GM23338 (cell line): ENCODE data around the gene NPEPPS. TPM values are rescaled to one million over a fixed set of nuclear protein-coding genes. Genes with fewer than 3 reads are reported as not detected.
"Not testable (repeated sequence)": the region's sequence is repeated elsewhere in the genome, so short reads cannot be mapped to it uniquely, and the experiment has no call there.

Experiments
- ATAC-seq: fragments of 200-7000 bp; cut with Tn5 transposase; 3 replicates; pipeline ENCODE4 v1.9.1; 2020
- DNase-seq: peaks from one replicate; pipeline ENCODE4 v3.0.0-alpha.2; 2015; ENCODE audit warnings: low spot score
- H2AFZ ChIP-seq: fragments of 200-600 bp; sonication (generic); 2 replicates; pipeline ENCODE4 v1.8.0; 2016; ENCODE audit warnings: antibody characterized with exemption, mild to moderate bottlenecking, moderate library complexity
- H3F3A ChIP-seq: fragments of 200-600 bp; sonication (generic); replicated peaks from 2 replicates; pipeline ENCODE4 v1.8.0; 2017; ENCODE audit warnings: antibody characterized with exemption, mixed run types, low read depth
- H3K27ac ChIP-seq: fragments of 200-600 bp; sonication (generic); 2 replicates; pipeline ENCODE4 v1.6.1; 2016; ENCODE audit warnings: low read depth
- H3K27me3 ChIP-seq: fragments of 200-600 bp; sonication (generic); 2 replicates; pipeline ENCODE4 v1.8.0; 2016; ENCODE audit warnings: mild to moderate bottlenecking, mixed run types, moderate library complexity; ENCODE audit not compliant: insufficient read depth
- H3K36me3 ChIP-seq: fragments of 200-600 bp; sonication (generic); 2 replicates; pipeline ENCODE4 v1.8.0; 2016; ENCODE audit warnings: mild to moderate bottlenecking; ENCODE audit not compliant: insufficient read depth
- H3K4me1 ChIP-seq: fragments of 200-600 bp; sonication (generic); 2 replicates; pipeline ENCODE4 v1.8.0; 2016; ENCODE audit warnings: mild to moderate bottlenecking, moderate library complexity; ENCODE audit not compliant: insufficient read depth
- H3K4me2 ChIP-seq: fragments of 200-600 bp; sonication (generic); 2 replicates; pipeline ENCODE4 v1.7.1; 2017; ENCODE audit warnings: mixed run types
- H3K4me3 ChIP-seq: fragments of 200-600 bp; sonication (generic); 2 replicates; pipeline ENCODE4 v1.6.1; 2016; ENCODE audit warnings: mixed run types
- H3K79me2 ChIP-seq: fragments of 200-600 bp; sonication (generic); replicated peaks from 2 replicates; pipeline ENCODE4 v1.8.0; 2017; ENCODE audit warnings: mild to moderate bottlenecking; ENCODE audit not compliant: insufficient read depth
- H3K9me2 ChIP-seq: fragments of 200-600 bp; sonication (generic); 2 replicates; pipeline ENCODE4 v1.8.0; 2017; ENCODE audit not compliant: insufficient read depth
- H4K20me1 ChIP-seq: fragments of 200-600 bp; sonication (generic); replicated peaks from 2 replicates; pipeline ENCODE4 v1.8.0; 2017; ENCODE audit warnings: mild to moderate bottlenecking; ENCODE audit not compliant: insufficient read depth
- H3K27ac Mint-ChIP-seq: 2 replicates; pipeline ENCODE4 v1.8.0; 2020; ENCODE audit warnings: inconsistent platforms, mild to moderate bottlenecking, moderate library complexity, mixed read lengths
- H3K27me3 Mint-ChIP-seq: 3 replicates; pipeline ENCODE4 v1.8.0; 2022; ENCODE audit warnings: low read depth, mild to moderate bottlenecking, moderate library complexity, mixed read lengths, inconsistent platforms; ENCODE audit not compliant: insufficient read depth, poor library complexity
- H3K36me3 Mint-ChIP-seq: 3 replicates; pipeline ENCODE4 v1.8.0; 2021; ENCODE audit warnings: low read depth, mild to moderate bottlenecking, inconsistent platforms, moderate library complexity, mixed read lengths
- H3K4me1 Mint-ChIP-seq: 3 replicates; pipeline ENCODE4 v1.8.0; 2020; ENCODE audit warnings: mild to moderate bottlenecking, inconsistent platforms, mixed read lengths
- H3K4me3 Mint-ChIP-seq: 3 replicates; pipeline ENCODE4 v1.8.0; 2021; ENCODE audit warnings: moderate library complexity, mild to moderate bottlenecking, inconsistent platforms, mixed read lengths
- H3K9me3 Mint-ChIP-seq: 3 replicates; pipeline ENCODE4 v1.8.0; 2020; ENCODE audit warnings: moderate library complexity, mild to moderate bottlenecking, inconsistent platforms, mixed read lengths
- long read RNA-seq: library from polyadenylated mRNA; unstranded; transcript quantifications from one replicate; pipeline ENCODE4 v2.0.0, GENCODE V29; 2020; ENCODE audit not compliant: unreplicated experiment
- polyA plus RNA-seq: library from polyadenylated mRNA; unstranded; fragments of >200 nt; fragmentation: Nextera tagmentation; extraction: Ambion mirVana; gene quantifications from 2 replicates; pipeline ENCODE4 v1.2.1, GENCODE V29; 2016
- total RNA-seq: library from RNA; depleted of rRNA; stranded (reverse); fragments of >200 nt; shearing (Covaris generic); gene quantifications from 2 replicates; pipeline ENCODE4 v1.2.3, GENCODE V29; 2014; rRNA removed

The NPEPPS gene, protein sequence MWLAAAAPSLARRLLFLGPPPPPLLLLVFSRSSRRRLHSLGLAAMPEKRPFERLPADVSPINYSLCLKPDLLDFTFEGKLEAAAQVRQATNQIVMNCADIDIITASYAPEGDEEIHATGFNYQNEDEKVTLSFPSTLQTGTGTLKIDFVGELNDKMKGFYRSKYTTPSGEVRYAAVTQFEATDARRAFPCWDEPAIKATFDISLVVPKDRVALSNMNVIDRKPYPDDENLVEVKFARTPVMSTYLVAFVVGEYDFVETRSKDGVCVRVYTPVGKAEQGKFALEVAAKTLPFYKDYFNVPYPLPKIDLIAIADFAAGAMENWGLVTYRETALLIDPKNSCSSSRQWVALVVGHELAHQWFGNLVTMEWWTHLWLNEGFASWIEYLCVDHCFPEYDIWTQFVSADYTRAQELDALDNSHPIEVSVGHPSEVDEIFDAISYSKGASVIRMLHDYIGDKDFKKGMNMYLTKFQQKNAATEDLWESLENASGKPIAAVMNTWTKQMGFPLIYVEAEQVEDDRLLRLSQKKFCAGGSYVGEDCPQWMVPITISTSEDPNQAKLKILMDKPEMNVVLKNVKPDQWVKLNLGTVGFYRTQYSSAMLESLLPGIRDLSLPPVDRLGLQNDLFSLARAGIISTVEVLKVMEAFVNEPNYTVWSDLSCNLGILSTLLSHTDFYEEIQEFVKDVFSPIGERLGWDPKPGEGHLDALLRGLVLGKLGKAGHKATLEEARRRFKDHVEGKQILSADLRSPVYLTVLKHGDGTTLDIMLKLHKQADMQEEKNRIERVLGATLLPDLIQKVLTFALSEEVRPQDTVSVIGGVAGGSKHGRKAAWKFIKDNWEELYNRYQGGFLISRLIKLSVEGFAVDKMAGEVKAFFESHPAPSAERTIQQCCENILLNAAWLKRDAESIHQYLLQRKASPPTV
- 85.2 and 91.5 TPM in 2 replicates for total RNA-seq
- 113 and 123 TPM in 2 replicates for polyA plus RNA-seq
- long read RNA-seq, full-length matches to known transcripts = 26 of 34 reads
- long read RNA-seq, partial matches to known transcripts = 7 of 34 reads
- long read RNA-seq, other reads (novel, unspliced or antisense) = 1 of 34 reads

DNA sequence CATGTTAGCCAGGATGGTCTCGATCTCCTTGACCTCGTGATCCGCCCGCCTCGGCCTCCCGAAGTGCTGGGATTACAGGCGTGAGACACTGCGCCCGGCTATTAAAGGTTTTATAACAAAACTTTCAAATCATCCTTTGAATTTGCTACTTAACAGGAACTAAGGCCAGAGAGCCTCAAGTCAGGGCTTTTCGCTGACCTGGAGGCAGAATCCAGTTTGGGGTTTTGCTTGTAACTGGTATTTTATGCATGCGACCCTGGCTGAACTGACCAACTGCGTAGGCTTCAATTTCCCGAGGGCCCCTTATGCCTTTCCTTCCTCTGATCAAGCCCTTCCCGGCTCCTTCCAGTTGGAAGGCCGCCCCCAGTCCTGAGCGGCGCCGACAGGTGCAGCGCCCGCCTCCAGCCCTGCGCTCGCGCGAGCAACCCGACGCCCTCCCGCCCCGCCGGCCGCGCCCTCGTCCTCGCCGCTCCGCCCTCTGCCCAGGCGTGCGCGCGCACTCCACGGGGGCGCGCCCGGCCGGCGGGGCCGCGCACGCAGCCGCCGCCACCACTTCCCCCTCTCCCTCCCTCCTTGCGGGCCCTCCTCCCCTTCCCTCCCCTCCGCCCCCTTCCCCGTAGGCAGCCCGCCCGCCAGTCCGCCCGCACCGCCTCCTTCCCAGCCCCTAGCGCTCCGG is at the start of gene NPEPPS:
TSS of gene NPEPPS (plus strand) at position 552 of the 676 bp plus-strand sequence. CDS start 193 bp downstream, outside the sequence.
- not testable (repeated sequence) for H3F3A ChIP-seq, H3K9me3 Mint-ChIP-seq, H3K36me3 ChIP-seq, H3K36me3 Mint-ChIP-seq, H3K27me3 Mint-ChIP-seq, H3K4me1 Mint-ChIP-seq, H3K27me3 ChIP-seq, H3K9me2 ChIP-seq, H3K4me1 ChIP-seq, H4K20me1 ChIP-seq
- ATAC-seq (peak; percentile 74), DNase-seq (peak; percentile 78)
- Mint-ChIP-seq H3K4me3 (peak within 1 kb of the TSS; percentile 98), H3K27ac (peak within 1 kb of the TSS; percentile 98)
- peak within 1 kb of the TSS; percentile 91; the same call in 1 of the 2 replicates for H3K27ac ChIP-seq
- H3K4me2 ChIP-seq = peak within 1 kb of the TSS; percentile 77
- peak within 1 kb of the TSS; percentile 94; the same call in 1 of the 2 replicates for H2AFZ ChIP-seq
- H3K4me3 ChIP-seq = peak within 1 kb of the TSS; percentile 69
- H3K79me2 ChIP-seq = peaks cover 34% of the 10 kb centered on the region

DNA sequence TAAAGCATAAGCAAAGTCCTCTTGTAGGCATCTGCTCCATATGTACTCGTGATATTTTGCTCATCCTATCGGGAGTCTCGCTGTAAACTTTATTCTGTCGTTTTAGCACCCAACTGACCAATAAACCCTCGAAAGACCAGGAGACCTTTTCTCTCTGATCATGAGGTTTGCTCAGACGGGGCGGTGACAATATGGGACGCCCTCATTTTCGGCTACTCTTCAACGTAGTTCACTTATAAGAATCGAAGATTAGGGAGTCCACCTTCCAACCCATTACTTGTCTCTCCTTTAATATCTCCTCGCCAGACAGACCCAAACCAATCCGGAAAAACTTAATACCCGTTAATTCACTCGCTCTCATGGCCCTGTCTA is 39.1 kb upstream of the NPEPPS start:
- H3K4me2 ChIP-seq = peak overlapping the region; percentile 81
- H3K4me1 ChIP-seq, H3K79me2 ChIP-seq, H3K4me1 Mint-ChIP-seq, H2AFZ ChIP-seq, H3K36me3 ChIP-seq, H3K27me3 ChIP-seq, H3K27me3 Mint-ChIP-seq, H3K9me3 Mint-ChIP-seq, H3F3A ChIP-seq, H4K20me1 ChIP-seq, H3K9me2 ChIP-seq: not testable (repeated sequence)
- DNase-seq = peak; percentile 8
- peak overlapping the region; percentile 79 for H3K4me3 ChIP-seq
- H3K36me3 Mint-ChIP-seq = peaks cover 27% of the 10 kb centered on the region; the same call in 2 of the 3 replicates
- peak overlapping the region; percentile 99 for H3K27ac Mint-ChIP-seq
- peak overlapping the region; percentile 88 for H3K27ac ChIP-seq
- ATAC-seq = peak; percentile 5
- peak overlapping the region; percentile 100 for H3K4me3 Mint-ChIP-seq

DNA sequence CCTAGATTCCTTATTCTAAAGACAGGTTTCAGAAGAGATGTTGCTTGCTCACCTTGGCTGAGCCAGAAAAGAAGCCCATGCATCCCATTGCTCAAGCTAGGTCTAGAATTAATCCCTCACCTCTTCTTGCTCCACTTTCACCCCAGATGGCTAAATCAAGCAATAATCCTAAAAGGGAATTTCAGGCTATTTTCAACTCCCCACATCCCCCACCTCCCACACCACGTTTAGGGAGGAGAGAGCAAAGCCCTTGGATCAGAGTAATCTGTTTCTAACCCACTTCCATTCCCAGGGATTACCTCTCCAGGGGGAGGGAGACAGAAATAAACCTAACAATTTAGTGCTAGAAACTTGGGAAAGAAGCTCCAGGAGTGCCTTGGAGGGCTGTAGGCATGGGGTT is 31.8 kb upstream of the NPEPPS start:
- not testable (repeated sequence) for H3K4me2 ChIP-seq, H3K27ac Mint-ChIP-seq, H3K27me3 Mint-ChIP-seq, H3K27ac ChIP-seq, H3K4me3 Mint-ChIP-seq, H3K4me1 ChIP-seq, H3K27me3 ChIP-seq, DNase-seq, H3K36me3 ChIP-seq, H3K36me3 Mint-ChIP-seq, ATAC-seq, H3K9me2 ChIP-seq, H3K4me3 ChIP-seq, H4K20me1 ChIP-seq, H3K79me2 ChIP-seq, H3F3A ChIP-seq, H2AFZ ChIP-seq, H3K4me1 Mint-ChIP-seq, H3K9me3 Mint-ChIP-seq

DNA sequence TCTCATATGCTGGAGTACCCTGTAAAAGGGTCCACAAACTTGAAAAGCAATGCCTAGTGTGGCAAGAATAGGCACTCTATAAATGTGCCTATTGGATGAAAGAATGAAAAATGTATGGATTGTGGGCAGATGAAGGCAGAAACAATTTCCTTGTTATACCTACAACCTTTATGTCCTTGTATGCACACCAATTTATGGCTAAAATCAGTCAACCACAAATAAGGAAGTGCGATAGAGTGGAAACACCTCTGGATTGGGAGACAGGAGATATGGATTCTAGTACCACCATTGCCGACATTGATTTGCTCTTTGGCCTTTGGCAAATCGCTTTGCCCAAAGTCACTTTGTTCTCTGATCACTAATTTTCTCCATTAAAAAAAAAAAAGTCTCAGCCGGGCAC is 31.4 kb upstream of the NPEPPS start:
- ATAC-seq, H3K27ac Mint-ChIP-seq, H3K36me3 Mint-ChIP-seq, H3K9me2 ChIP-seq, H3K27me3 ChIP-seq, H3K27me3 Mint-ChIP-seq, DNase-seq, H4K20me1 ChIP-seq, H3F3A ChIP-seq, H3K4me1 Mint-ChIP-seq, H3K4me3 ChIP-seq, H3K36me3 ChIP-seq, H2AFZ ChIP-seq, H3K79me2 ChIP-seq, H3K4me1 ChIP-seq, H3K9me3 Mint-ChIP-seq, H3K27ac ChIP-seq, H3K4me2 ChIP-seq, H3K4me3 Mint-ChIP-seq: not testable (repeated sequence)
